Karpas-422 (cell line): Measurements from ENCODE around the gene DPYSL5. TPM values are rescaled to one million over a fixed set of nuclear protein-coding genes. Genes with fewer than 3 reads are reported as not detected.

Experiments used
- DNase-seq: peaks from one replicate; pipeline ENCODE4 v3.0.0-alpha.2; 2015
- H2AFZ ChIP-seq: fragments of 200-600 bp; sonication (generic); 2 replicates; pipeline ENCODE4 v1.6.1; 2014; ENCODE audit warnings: antibody characterized with exemption, low read length, mixed read lengths
- H3K27ac ChIP-seq: fragments of 200-600 bp; sonication (generic); 2 replicates; pipeline ENCODE4 v1.5.1; 2014; ENCODE audit warnings: mild to moderate bottlenecking, low read length, moderate library complexity
- H3K27me3 ChIP-seq: fragments of 200-600 bp; sonication (generic); 2 replicates; pipeline ENCODE4 v1.6.1; 2014; ENCODE audit warnings: low read length, mixed read lengths
- H3K36me3 ChIP-seq: fragments of 200-600 bp; sonication (generic); 2 replicates; pipeline ENCODE4 v1.6.1; 2014; ENCODE audit warnings: low read length, mixed read lengths; ENCODE audit not compliant: insufficient read depth
- H3K4me1 ChIP-seq: fragments of 200-600 bp; sonication (generic); 2 replicates; pipeline ENCODE4 v1.6.1; 2014; ENCODE audit warnings: mild to moderate bottlenecking, low read length, mixed read lengths
- H3K4me2 ChIP-seq: fragments of 200-600 bp; sonication (generic); 2 replicates; pipeline ENCODE4 v1.6.1; 2014; ENCODE audit warnings: low read length, low read depth, mild to moderate bottlenecking; ENCODE audit not compliant: poor library complexity, severe bottlenecking
- H3K4me3 ChIP-seq: fragments of 200-600 bp; sonication (generic); 2 replicates; pipeline ENCODE4 v1.5.1; 2014; ENCODE audit warnings: mild to moderate bottlenecking, antibody characterized with exemption, low read length, mixed read lengths
- H3K79me2 ChIP-seq: fragments of 200-600 bp; sonication (generic); 2 replicates; pipeline ENCODE4 v1.6.1; 2014; ENCODE audit warnings: mild to moderate bottlenecking, low read length, mixed read lengths
- H3K9ac ChIP-seq: fragments of 200-600 bp; sonication (generic); 2 replicates; pipeline ENCODE4 v1.6.0; 2014; ENCODE audit warnings: low read length
- H3K9me2 ChIP-seq: fragments of 200-600 bp; sonication (generic), shearing (Covaris generic); replicated peaks from 2 replicates; pipeline ENCODE4 v1.6.0; 2014; ENCODE audit warnings: mild to moderate bottlenecking, low read length, moderate library complexity; ENCODE audit not compliant: insufficient read depth
- H3K9me3 ChIP-seq: fragments of 300-700, 200-600 bp; sonication (generic); 2 replicates; pipeline ENCODE4 v1.6.1; 2014; ENCODE audit warnings: low read length, mixed read lengths
- H4K20me1 ChIP-seq: fragments of 200-600 bp; sonication (generic); 2 replicates; pipeline ENCODE4 v1.6.1; 2014; ENCODE audit warnings: mild to moderate bottlenecking, antibody characterized with exemption, low read length, low read depth; ENCODE audit not compliant: insufficient read depth
- total RNA-seq: library from RNA; depleted of rRNA; stranded (reverse); fragments of >200 nt; shearing (Covaris generic); gene quantifications from 2 replicates; pipeline ENCODE4 v1.2.3, GENCODE V29; 2014; ENCODE audit warnings: low replicate concordance

Gene DPYSL5
- total RNA-seq, 1 experiment from 2014 or later, result not detected

DNA sequence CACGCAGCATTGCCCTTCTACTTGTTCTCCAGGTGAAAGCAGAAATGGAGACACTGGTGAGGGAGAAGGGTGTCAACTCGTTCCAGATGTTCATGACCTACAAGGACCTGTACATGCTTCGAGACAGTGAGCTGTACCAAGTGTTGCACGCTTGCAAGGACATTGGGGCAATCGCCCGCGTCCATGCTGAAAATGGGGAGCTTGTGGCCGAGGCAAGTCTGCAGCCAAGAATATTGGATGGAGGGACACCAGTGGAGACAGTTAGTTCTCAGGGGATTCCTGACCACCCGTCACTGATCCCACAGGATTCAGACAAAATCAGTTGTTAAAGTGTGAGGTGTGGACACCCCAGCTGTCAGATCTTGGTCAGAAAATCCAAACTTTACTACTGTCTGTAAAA lies 79.3 kb downstream of the DPYSL5 start:
- no peak for DNase-seq
- no peak overlapping the region for H3K4me3 ChIP-seq
- H3K4me2 ChIP-seq, result no peak overlapping the region
- no peaks in the 10 kb centered on the region for H3K27me3 ChIP-seq
- H3K4me1 ChIP-seq, result peaks cover 9% of the 10 kb centered on the region
- no peaks in the 10 kb centered on the region for H3K9me2 ChIP-seq
- no peak overlapping the region for H2AFZ ChIP-seq
- H3K9ac ChIP-seq, result no peak overlapping the region
- no peak overlapping the region for H3K27ac ChIP-seq
- H3K79me2 ChIP-seq, result no peaks in the 10 kb centered on the region
- H3K36me3 ChIP-seq, result no peaks in the 10 kb centered on the region
- H3K9me3 ChIP-seq, result no peaks in the 10 kb centered on the region
- H4K20me1 ChIP-seq, result no peaks in the 10 kb centered on the region

GRCh38 chr2:26932974-26933373 lies 85.0 kb downstream of the DPYSL5 start:
- Histone ChIP-seq H3K27ac (no peak overlapping the region), H3K36me3 (no peaks in the 10 kb centered on the region), H3K4me2 (no peak overlapping the region), H3K9me3 (no peaks in the 10 kb centered on the region), H2AFZ (no peak overlapping the region), H3K9ac (no peak overlapping the region), H3K27me3 (no peaks in the 10 kb centered on the region), H4K20me1 (no peaks in the 10 kb centered on the region), H3K4me3 (no peak overlapping the region), H3K4me1 (no peaks in the 10 kb centered on the region), H3K9me2 (no peaks in the 10 kb centered on the region), H3K79me2 (no peaks in the 10 kb centered on the region)
- DNase-seq, result no peak

- Histone ChIP-seq H3K9ac (no peak overlapping the region), H3K27ac (no peak overlapping the region), H2AFZ (no peak overlapping the region), H3K27me3 (no peaks in the 10 kb centered on the region), H3K9me2 (no peaks in the 10 kb centered on the region), H3K79me2 (no peaks in the 10 kb centered on the region), H4K20me1 (no peaks in the 10 kb centered on the region), H3K4me2 (no peak overlapping the region), H3K4me1 (no peaks in the 10 kb centered on the region), H3K36me3 (no peaks in the 10 kb centered on the region), H3K9me3 (no peaks in the 10 kb centered on the region), H3K4me3 (no peak overlapping the region)
- no peak for DNase-seq
Measured at GRCh38 chr2:26933431-26934334, 85.8 kb downstream of the DPYSL5 start.

DNA sequence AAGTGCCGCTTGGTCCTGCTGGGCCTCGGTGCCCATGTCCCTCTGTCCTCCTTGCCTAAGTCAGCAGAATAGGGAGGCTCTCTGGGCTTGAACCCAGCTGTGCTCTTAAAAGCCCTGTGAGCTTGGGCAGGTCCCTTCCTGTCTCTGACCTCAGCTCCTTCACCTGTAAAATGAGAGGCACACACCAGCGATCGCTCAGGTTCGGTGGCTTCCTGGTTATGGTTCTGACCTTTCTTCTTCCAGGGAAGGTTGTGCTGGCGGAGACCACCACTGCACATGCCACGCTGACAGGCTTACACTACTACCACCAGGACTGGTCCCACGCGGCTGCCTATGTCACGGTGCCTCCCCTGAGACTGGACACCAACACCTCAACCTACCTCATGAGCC lies 86.4 kb downstream of the DPYSL5 start:
- Histone ChIP-seq H3K36me3 (no peaks in the 10 kb centered on the region), H3K4me2 (no peak overlapping the region), H3K4me1 (no peaks in the 10 kb centered on the region), H3K9me3 (no peaks in the 10 kb centered on the region), H3K9ac (no peak overlapping the region), H4K20me1 (no peaks in the 10 kb centered on the region), H3K27ac (no peak overlapping the region), H3K79me2 (no peaks in the 10 kb centered on the region), H2AFZ (no peak overlapping the region), H3K4me3 (no peak overlapping the region), H3K9me2 (no peaks in the 10 kb centered on the region), H3K27me3 (no peaks in the 10 kb centered on the region)
- DNase-seq, result no peak

DNA sequence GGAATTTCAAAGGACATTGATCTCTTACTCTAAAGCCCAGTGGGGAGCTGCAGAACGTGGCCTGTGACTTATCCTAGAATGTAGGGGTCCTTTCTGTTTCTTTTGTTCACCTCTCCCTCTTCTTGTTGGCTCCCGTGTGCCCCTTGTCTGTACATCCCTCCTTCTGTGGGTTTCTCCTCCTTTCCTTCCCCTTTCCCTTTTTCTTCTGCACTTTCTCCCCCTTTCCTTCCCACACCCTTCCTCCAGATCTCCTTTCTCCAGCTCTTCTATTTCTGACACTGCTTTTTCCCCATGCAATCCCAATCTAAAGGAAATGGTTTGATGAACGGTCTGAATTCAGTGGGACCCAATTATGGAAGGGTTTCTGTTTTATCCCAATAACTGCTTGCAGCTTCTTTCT lies 87.1 kb downstream of the DPYSL5 start:
- H3K36me3 ChIP-seq, result no peaks in the 10 kb centered on the region
- H3K9me2 ChIP-seq, result no peaks in the 10 kb centered on the region
- no peak overlapping the region for H3K27ac ChIP-seq
- no peaks in the 10 kb centered on the region for H3K79me2 ChIP-seq
- H3K4me3 ChIP-seq, result no peak overlapping the region
- H2AFZ ChIP-seq, result no peak overlapping the region
- H3K9ac ChIP-seq, result no peak overlapping the region
- no peaks in the 10 kb centered on the region for H4K20me1 ChIP-seq
- no peaks in the 10 kb centered on the region for H3K27me3 ChIP-seq
- no peaks in the 10 kb centered on the region for H3K4me1 ChIP-seq
- no peaks in the 10 kb centered on the region for H3K9me3 ChIP-seq
- H3K4me2 ChIP-seq, result no peak overlapping the region
- no peak for DNase-seq

DNA sequence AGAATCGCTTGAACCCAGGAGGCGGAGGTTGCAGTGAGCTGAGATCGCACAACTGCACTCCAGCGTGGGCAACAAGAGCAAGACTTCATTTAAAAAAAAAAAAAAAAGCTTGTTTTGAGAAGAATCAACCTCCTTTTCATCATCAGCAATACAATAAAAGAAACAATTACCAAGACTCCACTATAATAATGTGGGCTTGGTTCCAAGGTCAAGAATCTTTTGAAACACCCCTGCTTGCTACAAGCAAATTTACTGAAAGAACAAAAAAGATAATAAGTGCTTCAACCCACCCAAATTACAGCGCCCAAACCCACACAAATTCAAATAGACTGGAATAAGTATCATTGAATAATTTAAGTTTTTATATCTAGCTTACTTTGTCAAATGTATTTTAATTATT lies 88.9 kb downstream of the DPYSL5 start:
- Histone ChIP-seq H3K4me3 (no peak overlapping the region), H3K27me3 (no peaks in the 10 kb centered on the region), H3K79me2 (no peaks in the 10 kb centered on the region), H3K4me1 (peaks cover 6% of the 10 kb centered on the region), H3K9me2 (no peaks in the 10 kb centered on the region), H4K20me1 (no peaks in the 10 kb centered on the region), H3K4me2 (no peak overlapping the region), H3K9ac (no peak overlapping the region), H3K27ac (no peak overlapping the region), H3K9me3 (no peaks in the 10 kb centered on the region), H3K36me3 (no peaks in the 10 kb centered on the region), H2AFZ (no peak overlapping the region)
- DNase-seq, result no peak

GRCh38 chr2:26938399-26939118 lies 90.6 kb downstream of the DPYSL5 start:
- Histone ChIP-seq H3K79me2 (no peaks in the 10 kb centered on the region), H3K4me1 (peaks cover 6% of the 10 kb centered on the region), H2AFZ (no peak overlapping the region), H3K27me3 (no peaks in the 10 kb centered on the region), H3K4me3 (no peak overlapping the region), H3K36me3 (no peaks in the 10 kb centered on the region), H3K27ac (no peak overlapping the region), H3K4me2 (no peak overlapping the region), H3K9me3 (no peaks in the 10 kb centered on the region), H4K20me1 (no peaks in the 10 kb centered on the region), H3K9ac (no peak overlapping the region), H3K9me2 (no peaks in the 10 kb centered on the region)
- DNase-seq, result no peak

DNA sequence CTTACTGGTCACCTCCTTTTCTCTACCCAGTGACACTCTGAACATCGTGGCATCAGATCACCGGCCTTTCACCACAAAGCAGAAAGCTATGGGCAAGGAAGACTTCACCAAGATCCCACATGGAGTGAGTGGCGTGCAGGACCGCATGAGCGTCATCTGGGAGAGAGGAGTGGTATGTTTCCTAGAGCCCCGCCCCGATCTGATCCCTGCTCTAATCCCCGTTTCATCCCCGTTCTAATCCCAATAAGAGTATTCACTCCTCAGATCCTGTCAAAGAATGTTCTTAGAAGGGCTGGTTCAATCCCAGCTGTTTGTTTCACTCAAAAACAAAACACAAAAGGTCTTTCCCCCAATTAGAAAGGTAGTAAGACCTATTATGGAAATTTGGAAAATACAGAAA lies 92.1 kb downstream of the DPYSL5 start:
- Histone ChIP-seq H3K27ac (no peak overlapping the region), H3K4me3 (no peak overlapping the region), H3K9me3 (no peaks in the 10 kb centered on the region), H4K20me1 (no peaks in the 10 kb centered on the region), H3K4me2 (no peak overlapping the region), H3K9me2 (no peaks in the 10 kb centered on the region), H3K27me3 (no peaks in the 10 kb centered on the region), H3K9ac (no peak overlapping the region), H3K36me3 (no peaks in the 10 kb centered on the region), H2AFZ (no peak overlapping the region), H3K79me2 (no peaks in the 10 kb centered on the region), H3K4me1 (peaks cover 6% of the 10 kb centered on the region)
- no peak for DNase-seq
